Left ventricle myocardium inferior (tissue), 1 donor: Measurements from ENCODE around the gene STXBP6. TPM values are rescaled to one million over a fixed set of nuclear protein-coding genes. Genes with fewer than 3 reads are reported as not detected.

ENCODE experiments used
- DNase-seq: peaks from one replicate; pipeline ENCODE4 v3.0.0-alpha.2; 2020
- H3K27ac ChIP-seq: fragments of 200-600 bp; replicated peaks from 2 replicates; pipeline ENCODE4 v1.8.0; 2021
- H3K27me3 ChIP-seq: fragments of 200-600 bp; 2 replicates; pipeline ENCODE4 v1.8.0; 2021; ENCODE audit warnings: low read depth
- H3K36me3 ChIP-seq: fragments of 200-600 bp; 2 replicates; pipeline ENCODE4 v1.8.0; 2021
- H3K4me1 ChIP-seq: fragments of 200-600 bp; 2 replicates; pipeline ENCODE4 v1.8.0; 2021
- H3K4me3 ChIP-seq: fragments of 200-600 bp; 2 replicates; pipeline ENCODE4 v1.8.0; 2021; ENCODE audit warnings: mild to moderate bottlenecking, moderate library complexity
- H3K9me3 ChIP-seq: fragments of 200-600 bp; replicated peaks from 2 replicates; pipeline ENCODE4 v1.8.0; 2021
- intact Hi-C: fragments of 100-400 bp; cut with micrococcal nuclease; formaldehyde crosslinking; loops from one replicate; pipeline ENCODE4 v1.11.0; 2022
- total RNA-seq: library from RNA; stranded (reverse); fragmentation: NEBNext Ultra II Directional; extraction: Animal tissue kit (Norgen Biotek cat#: 25700); gene quantifications from one replicate; pipeline ENCODE4 v1.2.1, GENCODE V29; 2021
- TF ChIP-seq, protein P1 (sequence below): fragments of 200-600 bp; IDR thresholded peaks from 2 replicates; pipeline ENCODE4 v1.8.0; 2021; ENCODE audit warnings: antibody characterized with exemption, mild to moderate bottlenecking, borderline replicate concordance
- donor health status: DM: no; HTN: yes; CAD: no; lungs with severe emphysema.

STXBP6 gene
- total RNA-seq, 1 donor from 2014 or later: 21.7 TPM

GRCh38 chr14:24820616-24821015 is 229.3 kb downstream of the STXBP6 start:
- no peak for DNase-seq
- no peaks in the 10 kb centered on the region for H3K27me3 ChIP-seq
- no peak overlapping the region for H3K27ac ChIP-seq
- no peaks in the 10 kb centered on the region for H3K9me3 ChIP-seq
- H3K4me1 ChIP-seq: peaks cover 53% of the 10 kb centered on the region
- TF ChIP-seq, protein P1, sequence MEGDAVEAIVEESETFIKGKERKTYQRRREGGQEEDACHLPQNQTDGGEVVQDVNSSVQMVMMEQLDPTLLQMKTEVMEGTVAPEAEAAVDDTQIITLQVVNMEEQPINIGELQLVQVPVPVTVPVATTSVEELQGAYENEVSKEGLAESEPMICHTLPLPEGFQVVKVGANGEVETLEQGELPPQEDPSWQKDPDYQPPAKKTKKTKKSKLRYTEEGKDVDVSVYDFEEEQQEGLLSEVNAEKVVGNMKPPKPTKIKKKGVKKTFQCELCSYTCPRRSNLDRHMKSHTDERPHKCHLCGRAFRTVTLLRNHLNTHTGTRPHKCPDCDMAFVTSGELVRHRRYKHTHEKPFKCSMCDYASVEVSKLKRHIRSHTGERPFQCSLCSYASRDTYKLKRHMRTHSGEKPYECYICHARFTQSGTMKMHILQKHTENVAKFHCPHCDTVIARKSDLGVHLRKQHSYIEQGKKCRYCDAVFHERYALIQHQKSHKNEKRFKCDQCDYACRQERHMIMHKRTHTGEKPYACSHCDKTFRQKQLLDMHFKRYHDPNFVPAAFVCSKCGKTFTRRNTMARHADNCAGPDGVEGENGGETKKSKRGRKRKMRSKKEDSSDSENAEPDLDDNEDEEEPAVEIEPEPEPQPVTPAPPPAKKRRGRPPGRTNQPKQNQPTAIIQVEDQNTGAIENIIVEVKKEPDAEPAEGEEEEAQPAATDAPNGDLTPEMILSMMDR: no peak
- intact Hi-C loops: no loop called here
- H3K4me3 ChIP-seq: no peak overlapping the region
- no peaks in the 10 kb centered on the region for H3K36me3 ChIP-seq

DNA sequence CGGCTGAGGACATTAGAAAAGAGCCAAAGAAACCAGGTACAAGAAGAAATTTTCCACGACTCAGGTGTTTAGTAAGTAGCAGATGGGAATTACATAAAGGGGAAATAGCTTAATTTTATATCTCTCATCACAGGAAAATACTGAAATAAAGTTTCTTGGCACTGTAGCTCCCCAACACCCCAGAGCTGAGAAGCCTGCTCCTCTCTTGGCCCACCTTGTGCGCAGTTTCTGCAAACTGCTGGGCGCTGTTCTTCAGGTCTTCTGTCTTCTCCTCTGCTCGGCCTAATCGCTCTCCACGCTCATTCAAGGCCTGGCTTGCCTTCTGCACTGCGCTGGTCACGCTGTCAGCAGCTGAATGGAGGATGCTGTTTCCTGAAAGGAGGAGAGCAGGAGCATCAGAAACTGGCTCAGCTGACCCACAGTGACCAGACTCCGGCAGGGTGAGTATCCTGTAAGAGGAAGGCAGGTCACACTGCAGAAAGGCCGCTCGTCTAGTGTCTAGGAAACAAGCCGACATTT is 231.1 kb downstream of the STXBP6 start:
- no peak for DNase-seq
- intact Hi-C loops: no loop called here
- H3K36me3 ChIP-seq: no peaks in the 10 kb centered on the region
- no peaks in the 10 kb centered on the region for H3K9me3 ChIP-seq
- no peaks in the 10 kb centered on the region for H3K27me3 ChIP-seq
- TF ChIP-seq, protein P1: no peak
- H3K4me3 ChIP-seq: no peak overlapping the region
- H3K27ac ChIP-seq: peak overlapping the region; percentile 83
- H3K4me1 ChIP-seq: peaks cover 70% of the 10 kb centered on the region

- TF ChIP-seq, protein P1: no peak
- Histone ChIP-seq H3K4me3 (no peak overlapping the region), H3K36me3 (no peaks in the 10 kb centered on the region), H3K9me3 (no peaks in the 10 kb centered on the region), H3K27me3 (no peaks in the 10 kb centered on the region), H3K4me1 (peaks cover 77% of the 10 kb centered on the region), H3K27ac (peak overlapping the region; percentile 83)
- DNase-seq: no peak
- intact Hi-C loops: no loop called here
Measured at GRCh38 chr14:24818058-24818822, 231.7 kb downstream of the STXBP6 start.

GRCh38 chr14:24817212-24818057 is 232.5 kb downstream of the STXBP6 start:
- H3K4me3 ChIP-seq: no peak overlapping the region
- TF ChIP-seq, protein P1: peak; percentile 51
- H3K9me3 ChIP-seq: no peaks in the 10 kb centered on the region
- intact Hi-C loops: no loop called here
- DNase-seq: peak; percentile 28
- peaks cover 85% of the 10 kb centered on the region for H3K4me1 ChIP-seq
- H3K27ac ChIP-seq: peak overlapping the region; percentile 83
- H3K27me3 ChIP-seq: no peaks in the 10 kb centered on the region
- no peaks in the 10 kb centered on the region for H3K36me3 ChIP-seq

- intact Hi-C loops: no loop called here
- Histone ChIP-seq H3K27ac (peak overlapping the region; percentile 83), H3K4me1 (peaks cover 90% of the 10 kb centered on the region), H3K9me3 (no peaks in the 10 kb centered on the region), H3K4me3 (no peak overlapping the region), H3K27me3 (no peaks in the 10 kb centered on the region), H3K36me3 (no peaks in the 10 kb centered on the region)
- no peak for DNase-seq
- TF ChIP-seq, protein P1: no peak
Measured at GRCh38 chr14:24816929-24817211, 233.1 kb downstream of the STXBP6 start.
